Activated CD4-positive, alpha-beta T cell treated with anti-CD3 and anti-CD28 coated beads, Interleukin-2, amount 10 ng/mL, durations not matched to agents 24 days and 14 days (primary cell): ENCODE data around the gene C19orf85. TPM values are rescaled to one million over a fixed set of nuclear protein-coding genes. Genes with fewer than 3 reads are reported as not detected.

Experiments
- DNase-seq: peaks from one replicate; pipeline ENCODE4 v3.0.0; 2022
- H3K27ac Mint-ChIP-seq: one replicate; pipeline ENCODE4 v1.8.0; 2022; ENCODE audit warnings: mild to moderate bottlenecking, mixed read lengths
- H3K27me3 Mint-ChIP-seq: one replicate; pipeline ENCODE4 v1.8.0; 2022; ENCODE audit warnings: mixed read lengths
- H3K36me3 Mint-ChIP-seq: one replicate; pipeline ENCODE4 v1.8.0; 2022; ENCODE audit warnings: low read depth, mild to moderate bottlenecking, mixed read lengths
- H3K4me1 Mint-ChIP-seq: one replicate; pipeline ENCODE4 v1.8.0; 2021; ENCODE audit warnings: mixed read lengths
- H3K4me3 Mint-ChIP-seq: one replicate; pipeline ENCODE4 v1.8.0; 2022; ENCODE audit warnings: mild to moderate bottlenecking, moderate library complexity, mixed read lengths
- H3K9me3 Mint-ChIP-seq: one replicate; pipeline ENCODE4 v1.8.0; 2021; ENCODE audit warnings: mixed read lengths
- intact Hi-C: fragments of 100-400 bp; cut with micrococcal nuclease; formaldehyde crosslinking; loops from one replicate; pipeline ENCODE4 v1.15.1; 2023
- total RNA-seq: library from RNA; stranded (reverse); gene quantifications from 2 replicates; pipeline ENCODE4 v1.2.3, GENCODE V29; 2022

Gene C19orf85
- total RNA-seq, 1 donor from 2014 or later, result not detected

DNA sequence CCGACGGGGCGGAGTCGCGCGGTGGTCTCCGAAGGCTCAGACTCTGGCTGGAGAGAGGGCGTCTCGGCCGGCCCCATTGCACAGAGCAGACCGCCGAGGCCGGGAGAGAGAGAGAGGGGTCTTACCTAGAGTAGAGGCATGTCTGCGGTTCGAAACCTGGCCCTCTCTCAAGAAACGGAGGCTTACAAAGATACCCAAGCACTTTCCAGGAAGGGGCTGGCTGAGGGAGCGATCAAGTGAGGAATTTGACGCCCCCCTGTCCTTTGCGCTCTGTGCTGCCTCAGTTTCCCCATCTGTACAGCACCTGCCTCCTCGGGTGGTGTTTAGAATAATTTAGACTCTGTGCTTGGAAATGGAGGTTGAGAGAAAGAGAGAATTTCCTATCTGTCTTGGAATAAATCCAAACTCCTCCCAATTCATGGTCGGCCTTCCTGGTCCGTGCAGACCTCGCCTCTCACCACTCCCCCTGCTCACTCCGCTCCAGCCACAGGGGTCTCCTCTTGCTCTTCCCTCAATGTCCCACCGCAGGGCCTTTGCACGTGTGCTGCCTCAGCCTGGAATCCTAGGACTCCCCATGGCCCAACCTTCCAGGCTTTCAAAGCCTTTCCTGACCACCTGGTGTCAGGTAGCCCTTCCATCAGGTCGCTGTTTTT is 2.5 kb downstream of the C19orf85 start:
- Mint-ChIP-seq H3K9me3 (no peaks in the 10 kb centered on the region), H3K27me3 (no peaks in the 10 kb centered on the region)
- intact Hi-C loops, result loop anchor here (1.0 kb wide), 1 partner anchor 14 kb away; the partner anchor contains the start of gene ZNF628

DNA sequence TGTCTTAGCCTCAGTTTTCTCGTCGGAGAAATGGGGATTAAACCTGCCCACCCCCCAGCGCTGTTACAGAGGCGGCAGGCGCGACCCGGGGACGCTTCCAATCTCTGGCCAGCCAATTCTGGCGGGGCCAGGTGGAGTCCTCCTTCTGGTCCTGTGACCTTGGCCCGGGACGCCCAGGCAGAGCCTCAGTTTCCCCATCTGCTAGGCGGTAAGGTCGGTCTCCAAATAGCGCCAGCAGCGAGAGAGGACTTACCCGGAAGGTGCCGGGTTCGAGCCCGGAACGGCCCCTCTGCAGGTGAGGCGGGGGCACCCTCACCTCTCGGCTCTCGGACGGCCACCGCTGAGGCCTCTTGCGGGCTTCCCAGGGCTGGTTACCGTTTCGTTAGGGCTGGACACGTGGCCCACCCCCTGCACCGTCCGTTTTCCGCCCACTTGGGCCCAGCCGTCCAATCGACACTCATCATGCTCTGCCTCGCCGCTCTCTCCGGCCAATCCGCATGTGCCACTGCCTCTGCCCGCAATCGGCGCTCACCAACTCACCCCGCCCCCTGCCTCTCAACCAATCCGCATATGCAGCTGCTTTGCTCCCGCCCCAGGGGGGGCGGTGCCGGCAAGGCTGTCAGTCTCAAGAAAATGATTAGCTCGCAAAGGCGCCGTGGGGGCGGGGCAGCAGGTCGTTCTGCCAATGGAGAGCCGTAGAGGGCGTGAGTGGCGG is 3.1 kb downstream of the C19orf85 start, which contains the start of gene ISOC2:
TSS of gene ISOC2 (minus strand) at position 384 of the 715 bp plus-strand sequence. CDS start 5,156 bp downstream, outside the sequence.
- H3K4me3 Mint-ChIP-seq, result peak within 1 kb of the TSS; percentile 94
- H3K4me1 Mint-ChIP-seq, result peaks cover 16% of the 10 kb centered on the region
- H3K27ac Mint-ChIP-seq, result peak within 1 kb of the TSS; percentile 78
- intact Hi-C loops, result loop anchor here (1.0 kb wide), 1 partner anchor 15 kb away; the partner anchor contains the start of gene ZNF628
- H3K27me3 Mint-ChIP-seq, result no peaks in the 10 kb centered on the region
- peak; percentile 100 for DNase-seq
- no peaks in the 10 kb centered on the region for H3K9me3 Mint-ChIP-seq
- H3K36me3 Mint-ChIP-seq, result no peaks in the 10 kb centered on the region

More for the DNA sequence above, 2.5 kb downstream of the C19orf85 start:
- Mint-ChIP-seq H3K27ac (peak overlapping the region; percentile 78), H3K4me1 (peaks cover 16% of the 10 kb centered on the region), H3K4me3 (peak overlapping the region; percentile 94), H3K36me3 (no peaks in the 10 kb centered on the region)
- DNase-seq, result no peak

DNA sequence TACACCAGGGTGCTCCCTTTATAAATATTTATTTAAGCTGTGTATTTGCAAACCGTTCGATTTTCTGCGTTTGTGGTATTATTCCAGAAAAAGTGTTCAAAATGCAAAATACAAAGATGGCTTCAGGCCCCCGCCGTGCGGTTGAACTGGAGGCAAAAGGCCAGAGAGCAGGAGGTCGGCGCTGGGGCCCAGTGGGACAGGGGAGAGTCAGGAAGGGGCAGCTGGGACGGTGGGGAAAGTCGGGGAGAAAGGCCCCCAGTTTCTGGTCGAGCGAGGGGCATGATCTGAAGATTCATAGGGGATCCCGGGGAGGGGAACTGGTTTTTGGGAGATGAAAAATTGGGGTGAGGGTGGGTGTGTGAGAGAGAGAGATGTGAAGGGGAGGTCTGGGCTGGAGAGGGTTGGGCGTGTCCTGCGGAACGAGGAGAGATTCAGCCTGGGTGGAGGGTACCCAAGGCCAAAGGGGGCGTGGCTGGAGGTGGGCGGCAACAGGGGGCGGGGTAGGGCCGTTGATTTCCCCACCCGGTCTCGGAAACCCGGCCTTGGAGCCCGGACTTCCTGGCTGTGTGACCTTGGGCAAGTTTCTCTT is 3.8 kb downstream of the C19orf85 start:
- intact Hi-C loops, result loop anchor here (1.0 kb wide), 1 partner anchor 16 kb away; the partner anchor contains the start of gene ZNF628
- H3K9me3 Mint-ChIP-seq, result no peaks in the 10 kb centered on the region
- H3K36me3 Mint-ChIP-seq, result no peaks in the 10 kb centered on the region
- peaks cover 16% of the 10 kb centered on the region for H3K4me1 Mint-ChIP-seq
- peak overlapping the region; percentile 94 for H3K4me3 Mint-ChIP-seq
- no peaks in the 10 kb centered on the region for H3K27me3 Mint-ChIP-seq
- peak overlapping the region; percentile 78 for H3K27ac Mint-ChIP-seq
- DNase-seq, result peak; percentile 77

DNA sequence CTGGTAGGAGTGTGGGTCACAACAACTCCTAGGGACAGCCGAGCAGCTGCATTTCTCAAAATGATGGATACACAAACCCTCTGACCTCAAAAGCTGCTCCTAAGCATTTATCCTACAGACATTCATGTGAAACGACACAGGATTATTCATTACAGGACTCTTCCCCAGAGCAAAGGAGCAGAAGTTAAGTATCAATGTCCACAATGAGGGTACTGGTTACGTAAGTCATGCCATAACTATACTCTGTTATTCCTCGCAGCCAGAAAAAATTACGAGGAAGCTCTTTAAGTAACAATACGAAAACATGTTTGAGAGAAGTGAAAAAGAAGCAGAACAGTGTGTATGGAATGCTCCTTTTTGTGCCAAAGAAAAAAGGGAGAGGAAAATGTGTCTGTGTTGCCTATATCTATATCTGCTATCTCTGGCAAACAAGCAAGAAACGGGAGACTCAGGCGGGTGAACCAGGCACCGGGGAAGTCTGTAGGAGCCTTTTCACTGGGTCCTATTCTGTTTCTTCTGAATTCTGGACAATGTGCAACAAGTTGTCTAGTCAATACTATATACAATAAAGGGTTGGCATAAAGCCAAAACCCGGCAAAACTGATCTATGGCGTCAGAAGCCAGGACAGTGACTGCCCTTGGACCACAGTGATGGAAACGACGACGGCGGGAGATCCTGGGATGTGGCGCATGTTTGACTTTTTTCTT is 4.4 kb downstream of the C19orf85 start:
- intact Hi-C loops, result no loop called here
- Mint-ChIP-seq H3K27me3 (no peaks in the 10 kb centered on the region), H3K36me3 (no peaks in the 10 kb centered on the region), H3K4me1 (peaks cover 16% of the 10 kb centered on the region), H3K9me3 (no peaks in the 10 kb centered on the region), H3K4me3 (peak overlapping the region; percentile 94), H3K27ac (peak overlapping the region; percentile 78)
- no peak for DNase-seq

DNA sequence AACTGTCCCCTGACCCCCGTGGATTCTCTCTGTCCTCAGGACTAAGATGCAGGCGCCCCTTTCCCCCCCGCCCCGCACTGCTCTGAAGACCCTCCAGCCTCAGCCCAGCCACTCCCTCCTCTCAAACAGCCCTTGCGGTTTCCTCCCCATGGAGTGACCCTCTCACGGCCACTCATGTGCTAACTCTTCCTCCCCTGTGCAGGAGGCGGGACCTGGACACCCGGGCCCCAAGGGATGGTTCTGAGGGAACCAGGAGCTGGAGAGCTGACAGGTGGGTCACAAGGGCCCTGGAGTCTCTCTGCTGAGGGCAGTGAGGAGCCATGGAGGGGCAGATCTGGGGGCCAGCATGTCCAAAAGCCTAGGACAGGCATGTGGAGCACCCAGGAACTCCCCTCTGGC is 5.0 kb downstream of the C19orf85 start:
- no peak overlapping the region for H3K27ac Mint-ChIP-seq
- no peaks in the 10 kb centered on the region for H3K9me3 Mint-ChIP-seq
- peaks cover 2% of the 10 kb centered on the region for H3K27me3 Mint-ChIP-seq
- H3K4me3 Mint-ChIP-seq, result no peak overlapping the region
- H3K36me3 Mint-ChIP-seq, result peaks cover 3% of the 10 kb centered on the region
- H3K4me1 Mint-ChIP-seq, result peaks cover 19% of the 10 kb centered on the region
- intact Hi-C loops, result no loop called here
- peak; percentile 56 for DNase-seq

DNA sequence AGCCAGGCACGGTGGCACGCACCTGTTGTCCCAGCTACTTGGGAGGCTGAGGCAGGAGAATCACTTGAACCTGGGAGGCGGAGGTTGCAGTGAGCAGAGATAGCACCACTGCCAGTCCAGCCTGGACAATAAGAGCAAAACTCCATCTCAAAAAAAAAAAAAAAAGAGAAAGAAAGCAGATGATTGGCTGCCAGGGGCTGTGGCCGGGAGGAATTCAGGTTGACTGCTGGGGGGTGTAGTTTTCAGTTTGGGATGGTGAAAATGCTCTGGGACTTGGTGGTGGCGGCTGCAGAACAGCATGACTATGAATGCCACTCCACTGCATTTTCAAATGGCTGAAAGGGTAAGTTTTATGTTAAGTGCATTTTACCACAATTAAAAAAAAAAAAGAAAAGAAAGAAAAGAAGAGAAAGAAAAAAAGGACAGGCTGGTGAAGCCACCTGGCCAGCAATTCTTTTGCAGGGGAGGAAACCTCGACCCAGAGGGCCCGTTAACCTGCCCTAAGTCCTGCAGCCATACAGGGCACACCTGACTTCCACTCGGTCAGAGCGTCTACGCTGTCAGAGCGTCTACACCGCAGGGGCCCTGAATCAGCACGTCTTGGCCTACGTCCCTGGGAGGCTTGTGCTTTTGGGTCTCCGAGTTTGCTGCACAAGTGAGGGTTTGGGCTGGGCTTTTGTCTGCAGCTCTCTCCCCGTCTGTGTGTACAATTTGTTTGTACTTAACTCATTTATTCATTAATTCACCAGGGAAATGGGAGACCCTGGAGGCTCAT is 6.7 kb downstream of the C19orf85 start:
- no peak for DNase-seq
- Mint-ChIP-seq H3K4me3 (no peak overlapping the region), H3K36me3 (peaks cover 9% of the 10 kb centered on the region), H3K27ac (no peak overlapping the region), H3K27me3 (peaks cover 14% of the 10 kb centered on the region), H3K9me3 (no peaks in the 10 kb centered on the region), H3K4me1 (peaks cover 19% of the 10 kb centered on the region)
- intact Hi-C loops, result no loop called here

DNA sequence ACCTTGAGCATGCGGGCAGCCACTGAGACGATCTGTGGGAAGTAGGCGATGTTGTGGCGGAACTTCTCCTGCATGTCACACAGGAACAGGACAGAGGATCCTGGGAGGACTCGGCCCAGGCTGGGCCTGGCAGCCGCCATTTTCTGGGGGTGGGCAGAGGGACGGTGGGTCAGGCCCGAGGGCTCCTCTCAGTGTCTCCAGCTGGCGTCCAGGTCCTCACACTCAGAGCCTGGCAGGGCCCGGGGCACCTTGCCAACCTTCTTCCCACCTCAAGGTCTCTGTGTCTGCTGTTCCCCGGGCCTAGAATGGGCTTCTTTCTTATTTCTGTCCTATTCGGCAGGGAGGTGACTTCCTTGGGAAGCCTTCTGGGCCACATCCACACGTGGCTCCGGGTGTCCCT is 8.2 kb downstream of the C19orf85 start:
- peaks cover 12% of the 10 kb centered on the region for H3K4me1 Mint-ChIP-seq
- no peak for DNase-seq
- H3K4me3 Mint-ChIP-seq, result no peak overlapping the region
- intact Hi-C loops, result no loop called here
- H3K27me3 Mint-ChIP-seq, result peaks cover 20% of the 10 kb centered on the region
- no peak overlapping the region for H3K27ac Mint-ChIP-seq
- peaks cover 9% of the 10 kb centered on the region for H3K36me3 Mint-ChIP-seq
- no peaks in the 10 kb centered on the region for H3K9me3 Mint-ChIP-seq

DNA sequence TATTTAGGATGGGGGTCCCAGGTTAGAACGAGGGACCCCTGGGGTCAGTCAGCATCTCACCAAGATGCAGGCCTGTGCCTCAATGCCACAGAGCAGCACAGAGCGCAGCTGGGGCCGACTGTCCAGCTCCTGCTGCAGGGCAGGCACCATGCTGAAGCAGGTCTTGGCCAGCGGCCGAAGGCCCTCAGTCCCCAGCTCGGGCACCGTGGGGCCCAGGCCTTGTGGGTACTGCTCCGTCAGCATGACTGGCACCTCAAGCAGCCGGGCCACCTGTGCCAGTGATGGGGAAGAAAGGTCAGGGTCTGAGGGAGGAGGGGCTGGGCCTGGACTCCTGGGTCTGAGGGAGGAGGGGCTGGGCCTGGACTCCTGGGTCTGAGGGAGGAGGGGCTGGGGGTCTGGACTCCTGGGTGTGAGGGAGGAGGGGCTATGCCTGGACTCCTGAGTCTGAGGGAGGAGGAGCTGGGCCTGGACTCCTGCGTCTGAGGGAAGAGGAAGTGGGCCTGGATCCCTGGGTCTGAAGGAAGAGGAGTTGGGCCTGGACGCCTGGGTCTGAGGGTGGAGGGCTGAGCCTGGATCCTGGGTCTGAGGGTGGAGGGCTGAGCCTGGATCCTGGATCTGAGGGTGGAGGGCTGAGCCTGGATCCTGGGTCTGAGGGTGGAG is 8.8 kb downstream of the C19orf85 start:
- intact Hi-C loops, result no loop called here
- Mint-ChIP-seq H3K36me3 (peaks cover 9% of the 10 kb centered on the region), H3K4me1 (peaks cover 9% of the 10 kb centered on the region), H3K27me3 (peaks cover 24% of the 10 kb centered on the region), H3K27ac (no peak overlapping the region), H3K4me3 (no peak overlapping the region), H3K9me3 (no peaks in the 10 kb centered on the region)
- DNase-seq, result no peak

DNA sequence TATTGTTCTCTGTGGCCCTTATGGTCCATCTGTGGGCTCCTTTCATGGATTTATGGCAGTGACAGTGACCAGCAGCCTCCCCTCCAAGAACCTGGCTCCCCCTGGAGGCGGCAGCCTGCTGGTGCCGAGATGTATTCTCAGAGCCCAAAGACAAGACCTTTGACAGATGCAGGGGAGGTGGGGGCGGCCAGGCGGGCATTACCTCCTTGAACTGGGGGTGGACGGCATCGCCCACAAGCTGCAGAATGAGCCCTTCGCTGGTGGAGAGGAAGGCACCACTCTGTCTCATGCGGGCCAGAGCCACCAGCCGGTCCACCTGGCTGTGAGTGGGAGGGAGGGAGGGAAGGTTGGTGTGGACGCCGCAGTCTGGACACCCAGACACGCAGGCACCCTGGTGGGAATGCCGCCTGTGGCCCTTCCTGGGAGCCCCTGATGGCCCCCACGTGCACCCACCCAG is 9.7 kb downstream of the C19orf85 start:
- peaks cover 5% of the 10 kb centered on the region for H3K4me1 Mint-ChIP-seq
- intact Hi-C loops, result no loop called here
- no peak overlapping the region for H3K27ac Mint-ChIP-seq
- peak; percentile 86 for DNase-seq
- no peaks in the 10 kb centered on the region for H3K9me3 Mint-ChIP-seq
- no peak overlapping the region for H3K4me3 Mint-ChIP-seq
- H3K36me3 Mint-ChIP-seq, result peaks cover 9% of the 10 kb centered on the region
- peaks cover 29% of the 10 kb centered on the region for H3K27me3 Mint-ChIP-seq

DNA sequence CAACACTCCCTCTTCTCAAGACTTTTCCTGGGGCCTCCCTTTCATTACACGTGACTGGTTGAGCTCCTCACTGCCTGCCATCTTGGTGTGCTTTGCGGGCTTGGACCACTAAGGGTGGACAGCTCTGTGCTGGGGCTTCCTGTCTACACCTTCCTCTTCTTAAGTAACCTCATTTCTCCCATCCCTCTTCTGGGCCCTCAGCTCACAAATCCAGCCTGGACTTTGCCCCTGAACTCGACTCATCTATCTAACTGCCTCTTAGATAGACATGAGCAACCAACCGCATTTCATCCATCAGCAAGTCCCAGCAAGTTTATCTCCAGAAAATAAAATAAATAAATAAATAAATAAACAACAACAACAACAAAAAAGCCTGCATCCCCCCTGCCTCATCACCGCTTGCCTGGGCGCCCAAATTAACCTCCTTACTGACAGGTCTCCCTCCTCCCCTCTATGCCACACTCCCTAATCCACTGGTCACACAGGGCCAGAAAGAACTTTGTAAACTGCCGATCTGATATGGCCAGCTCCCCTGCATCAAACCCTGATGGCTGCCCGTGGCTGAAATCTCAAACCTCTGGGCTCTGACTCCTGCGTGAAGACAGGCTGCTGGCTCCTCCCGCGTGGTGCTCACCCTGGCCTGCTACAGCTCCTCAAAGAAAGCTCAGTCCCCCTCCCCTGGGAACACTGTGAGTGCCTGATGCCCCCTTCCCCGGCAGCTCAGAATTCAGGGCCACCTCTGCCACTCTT is 10.9 kb downstream of the C19orf85 start:
- intact Hi-C loops, result no loop called here
- Mint-ChIP-seq H3K36me3 (peaks cover 9% of the 10 kb centered on the region), H3K9me3 (no peaks in the 10 kb centered on the region), H3K27me3 (peaks cover 30% of the 10 kb centered on the region), H3K27ac (no peak overlapping the region), H3K4me1 (peaks cover 5% of the 10 kb centered on the region), H3K4me3 (no peak overlapping the region)
- DNase-seq, result no peak

DNA sequence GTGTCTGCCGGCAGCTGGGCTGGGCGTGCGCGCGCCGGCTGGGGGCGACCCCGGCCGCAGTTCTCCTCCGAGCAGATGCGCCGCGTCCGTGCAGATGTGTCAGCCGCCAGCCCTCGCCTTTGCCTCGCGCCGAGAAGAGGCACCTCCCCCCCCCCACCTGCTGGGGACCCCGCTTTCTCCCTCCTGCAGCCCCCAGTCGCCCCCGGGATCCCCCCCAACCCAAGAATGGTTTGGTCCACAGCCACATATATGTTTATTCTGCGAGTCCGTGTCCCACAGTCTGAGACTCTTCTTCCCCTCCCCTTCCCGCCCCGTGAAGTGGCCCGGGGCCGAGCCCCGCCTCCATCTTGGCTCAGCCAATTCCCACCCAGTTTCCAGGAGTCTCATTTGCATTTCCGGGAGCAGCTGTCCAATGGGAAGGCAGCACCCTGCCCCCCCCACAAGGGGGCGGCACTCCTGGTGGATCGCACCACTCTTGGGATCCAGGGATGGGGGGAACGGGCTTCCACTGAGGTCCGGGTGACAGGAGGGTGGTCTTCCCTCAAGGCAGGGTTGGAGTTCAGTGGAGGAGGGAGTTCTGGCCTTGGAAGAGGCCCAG is 11.7 kb downstream of the C19orf85 start:
- no peaks in the 10 kb centered on the region for H3K9me3 Mint-ChIP-seq
- DNase-seq, result peak; percentile 84
- peaks cover 5% of the 10 kb centered on the region for H3K4me1 Mint-ChIP-seq
- no peak overlapping the region for H3K27ac Mint-ChIP-seq
- H3K27me3 Mint-ChIP-seq, result peaks cover 30% of the 10 kb centered on the region
- intact Hi-C loops, result no loop called here
- H3K36me3 Mint-ChIP-seq, result peaks cover 9% of the 10 kb centered on the region
- H3K4me3 Mint-ChIP-seq, result no peak overlapping the region
